Ramos (cell line): ENCODE measurements around the gene TTC36.
"Not testable (repeated sequence)": the region's sequence is repeated elsewhere in the genome, so short reads cannot be mapped to it uniquely, and the experiment has no call there.

Source experiments
- in situ Hi-C: fragments of 300-500 bp; cut with MboI; formaldehyde crosslinking; loops from one replicate; pipeline ENCODE4 v1.14.3; 2022; ENCODE audit warnings: low sequenced_read_pairs; ENCODE audit not compliant: unreplicated experiment

Gene TTC36, protein sequence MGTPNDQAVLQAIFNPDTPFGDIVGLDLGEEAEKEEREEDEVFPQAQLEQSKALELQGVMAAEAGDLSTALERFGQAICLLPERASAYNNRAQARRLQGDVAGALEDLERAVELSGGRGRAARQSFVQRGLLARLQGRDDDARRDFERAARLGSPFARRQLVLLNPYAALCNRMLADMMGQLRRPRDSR

DNA sequence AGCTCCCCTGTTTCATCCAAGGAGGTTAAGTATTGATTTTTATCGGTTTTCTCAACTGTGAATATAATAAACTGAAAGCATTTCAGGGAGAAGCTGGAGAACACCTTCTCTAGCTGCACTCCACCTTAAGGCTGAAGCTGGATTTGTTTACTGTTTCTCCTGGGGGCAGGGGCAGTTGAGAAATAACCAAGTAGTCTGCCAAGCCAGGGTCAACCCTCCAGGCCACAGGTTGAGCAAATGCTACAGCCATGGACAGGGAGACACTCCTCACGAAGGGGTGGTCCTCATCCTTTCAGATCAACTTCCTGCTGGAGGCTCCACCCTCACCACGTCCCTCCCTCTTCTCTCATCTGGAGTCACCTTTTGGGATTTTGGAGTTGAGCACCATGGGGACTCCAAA, at the start of gene TTC36:
Gene TTC36, plus strand, starts transcription at position 366 of the 400 bp plus-strand sequence. Its CDS starts 21 bp downstream, at position 387.
- in situ Hi-C loops: no loop called here

DNA sequence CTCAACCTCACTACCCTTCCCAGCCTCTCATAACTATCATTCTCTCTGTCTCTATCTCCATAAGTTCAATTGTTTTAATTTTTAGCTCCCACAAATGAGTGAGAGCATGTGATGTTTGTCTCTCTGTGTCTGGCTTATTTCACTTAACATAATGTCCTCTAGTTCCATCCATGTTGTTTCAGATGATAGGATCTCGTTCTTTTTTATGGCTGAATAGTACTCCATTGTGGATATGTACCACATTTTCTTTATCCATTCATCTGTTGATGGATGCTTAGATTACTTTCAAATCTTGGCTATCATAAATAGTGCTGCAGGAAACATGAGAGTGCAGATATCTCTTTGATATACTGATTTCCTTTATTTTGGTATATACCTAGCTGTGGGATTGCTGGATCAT, 46.0 kb upstream of the TTC36 start:
- in situ Hi-C loops: not testable (repeated sequence)

DNA sequence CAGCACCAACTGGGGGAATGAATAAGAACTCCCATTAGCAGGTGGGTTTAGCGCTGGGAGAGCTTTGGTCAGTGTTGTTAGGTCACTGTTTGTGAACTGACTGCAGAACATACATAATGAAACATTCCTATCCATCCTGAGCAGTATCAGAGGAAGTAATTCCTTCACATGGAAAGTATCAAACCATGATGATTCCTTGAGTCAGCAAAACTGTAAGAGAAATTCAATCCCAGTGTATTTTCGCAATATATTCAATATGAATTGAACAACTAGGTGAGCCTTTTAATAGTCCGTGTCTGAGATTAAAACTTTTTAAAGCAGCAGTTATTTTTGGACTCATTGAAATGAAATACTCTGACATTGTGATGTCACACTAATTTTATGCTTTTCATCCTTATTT, 42.9 kb upstream of the TTC36 start:
- in situ Hi-C loops: no loop called here

DNA sequence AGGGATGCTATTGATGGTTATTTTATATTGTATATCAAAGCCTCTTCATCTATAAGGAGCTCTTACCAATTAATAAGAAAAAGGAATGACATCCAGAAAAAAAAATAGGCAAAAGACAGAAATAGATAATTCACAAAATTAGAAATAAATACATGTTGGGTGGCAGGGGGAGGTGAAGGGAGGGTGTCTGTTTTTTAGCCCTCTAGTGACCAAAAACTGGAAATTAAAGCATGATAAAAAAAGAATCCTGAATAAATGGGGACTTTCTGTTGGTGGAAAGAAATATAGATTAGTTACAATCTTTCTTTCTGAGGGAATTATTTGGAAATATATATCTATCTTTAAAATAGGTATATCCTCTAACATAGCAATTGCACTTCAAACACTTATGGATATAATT, 42.0 kb upstream of the TTC36 start:
- in situ Hi-C loops: no loop called here

DNA sequence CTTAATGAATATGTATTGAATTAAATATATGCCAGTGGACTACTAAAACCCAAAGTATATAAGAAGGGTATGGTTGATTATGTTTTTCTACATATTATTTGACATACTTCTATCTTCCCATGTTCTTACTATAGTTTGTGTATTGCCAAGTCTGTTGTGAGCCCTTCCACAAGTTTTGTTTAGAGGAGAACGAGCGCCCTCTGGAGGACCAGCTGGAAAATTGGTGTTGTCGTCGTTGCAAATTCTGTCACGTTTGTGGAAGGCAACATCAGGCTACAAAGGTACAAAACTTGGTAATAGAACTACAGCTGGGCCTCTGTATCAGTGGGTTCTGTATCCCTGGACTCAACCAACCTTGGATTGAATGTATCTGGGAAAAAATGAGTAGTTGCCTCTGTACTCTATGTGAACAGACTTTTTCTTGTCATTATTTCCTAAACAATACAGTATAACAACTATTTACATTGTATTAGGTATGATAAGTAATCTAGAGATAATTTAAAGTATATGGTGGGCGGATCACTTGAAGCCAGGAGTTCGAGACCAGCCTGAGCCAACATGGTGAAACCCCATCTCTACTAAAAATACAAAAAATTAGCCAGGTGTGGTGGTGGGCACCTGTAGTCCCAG, 38.7 kb upstream of the TTC36 start:
- in situ Hi-C loops: no loop called here

DNA sequence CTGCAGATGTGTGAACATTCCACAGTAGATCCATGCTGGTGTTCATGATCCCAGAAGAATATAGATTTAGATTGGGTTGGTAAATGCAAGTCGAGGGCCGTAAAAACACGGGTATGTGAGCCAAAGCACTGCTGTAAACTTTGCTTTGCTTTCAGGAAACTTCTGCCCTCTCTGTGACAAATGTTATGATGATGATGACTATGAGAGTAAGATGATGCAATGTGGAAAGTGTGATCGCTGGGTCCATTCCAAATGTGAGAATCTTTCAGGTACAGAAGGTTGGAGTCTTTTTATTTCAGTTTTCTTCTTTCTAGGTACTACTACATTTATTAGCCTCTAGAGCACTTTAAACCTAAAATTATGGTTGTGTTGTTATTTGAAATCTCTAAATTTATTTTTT, 36.2 kb upstream of the TTC36 start:
- in situ Hi-C loops: loop anchor here (10.0 kb wide), 1 partner anchor 116 kb away; no protein-coding TSS in a partner anchor

DNA sequence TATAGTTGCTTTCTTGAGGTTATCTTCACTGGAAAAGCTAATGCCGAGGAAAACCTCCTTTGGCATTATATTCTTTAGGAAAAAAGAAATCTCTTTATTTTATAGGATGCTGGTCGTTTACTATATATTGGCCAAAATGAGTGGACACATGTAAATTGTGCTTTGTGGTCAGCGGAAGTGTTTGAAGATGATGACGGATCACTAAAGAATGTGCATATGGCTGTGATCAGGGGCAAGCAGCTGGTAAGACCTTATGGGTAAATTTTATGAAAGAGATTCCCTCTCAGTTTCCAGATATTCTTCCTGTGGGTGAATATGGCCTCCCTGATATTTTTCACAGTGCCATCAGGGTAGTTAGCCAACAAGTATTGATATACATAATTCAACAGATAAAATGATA, 29.4 kb upstream of the TTC36 start:
- in situ Hi-C loops: loop anchor here (10.0 kb wide), 1 partner anchor 123 kb away; no protein-coding TSS in a partner anchor

DNA sequence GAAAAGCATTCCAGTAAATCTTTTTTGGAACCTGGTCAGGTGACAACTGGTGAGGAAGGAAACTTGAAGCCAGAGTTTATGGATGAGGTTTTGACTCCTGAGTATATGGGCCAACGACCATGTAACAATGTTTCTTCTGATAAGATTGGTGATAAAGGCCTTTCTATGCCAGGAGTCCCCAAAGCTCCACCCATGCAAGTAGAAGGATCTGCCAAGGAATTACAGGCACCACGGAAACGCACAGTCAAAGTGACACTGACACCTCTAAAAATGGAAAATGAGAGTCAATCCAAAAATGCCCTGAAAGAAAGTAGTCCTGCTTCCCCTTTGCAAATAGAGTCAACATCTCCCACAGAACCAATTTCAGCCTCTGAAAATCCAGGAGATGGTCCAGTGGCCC, 24.1 kb upstream of the TTC36 start:
- in situ Hi-C loops: loop anchor here (10.0 kb wide), 1 partner anchor 308 kb away; no protein-coding TSS in a partner anchor

DNA sequence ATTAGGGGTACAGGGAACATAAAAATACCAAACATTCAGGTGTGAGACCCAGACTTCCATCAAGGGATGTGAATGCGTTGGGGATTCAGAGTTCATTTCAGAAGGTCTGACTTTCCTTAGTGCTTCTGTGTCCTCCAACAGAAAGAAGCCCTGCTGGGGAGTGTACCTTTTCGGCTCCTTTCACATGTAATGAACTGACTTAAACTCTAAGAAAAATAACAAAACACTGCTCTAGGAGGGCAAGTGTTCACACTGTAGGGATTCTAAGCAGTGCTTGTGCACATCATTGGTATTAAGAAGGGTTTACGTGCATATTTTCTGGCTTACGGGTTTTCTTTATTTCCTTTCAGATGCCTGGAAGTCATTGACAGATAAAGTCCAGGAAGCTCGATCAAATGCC, 15.7 kb upstream of the TTC36 start:
- in situ Hi-C loops: no loop called here

DNA sequence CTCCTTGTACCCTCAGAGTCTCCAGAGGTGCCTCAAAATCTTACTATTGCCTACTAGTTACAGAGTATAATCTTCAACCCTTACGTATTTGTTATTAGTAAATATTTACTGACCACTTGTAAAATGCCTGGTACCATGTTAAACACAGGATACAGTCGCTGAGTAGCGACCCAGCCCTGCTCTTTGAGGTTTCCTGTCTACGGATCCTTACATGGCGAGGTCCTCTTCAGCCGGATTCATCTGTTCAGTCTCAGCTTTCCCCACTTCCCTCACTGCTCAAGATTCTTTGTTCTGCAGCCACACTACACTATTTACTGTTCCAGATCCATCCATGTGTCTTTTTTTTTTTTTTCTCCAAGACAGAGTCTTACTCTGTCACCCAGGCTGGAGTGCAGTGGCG, 13.2 kb upstream of the TTC36 start:
- in situ Hi-C loops: no loop called here

DNA sequence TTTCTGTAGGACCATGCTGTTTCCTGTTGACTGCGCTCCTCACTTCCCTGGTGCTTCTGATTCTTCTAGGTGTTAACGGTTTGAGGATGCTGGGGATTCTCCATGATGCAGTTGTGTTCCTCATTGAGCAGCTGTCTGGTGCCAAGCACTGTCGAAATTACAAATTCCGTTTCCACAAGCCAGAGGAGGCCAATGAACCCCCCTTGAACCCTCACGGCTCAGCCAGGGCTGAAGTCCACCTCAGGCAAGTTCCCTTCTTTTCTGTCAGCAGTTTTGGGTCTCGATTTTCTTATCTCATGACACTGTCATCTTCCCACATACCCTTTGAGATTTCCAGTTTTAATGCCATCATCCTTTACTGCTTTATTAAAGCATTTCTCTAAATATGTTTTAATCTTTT, 7.7 kb upstream of the TTC36 start:
- in situ Hi-C loops: no loop called here

DNA sequence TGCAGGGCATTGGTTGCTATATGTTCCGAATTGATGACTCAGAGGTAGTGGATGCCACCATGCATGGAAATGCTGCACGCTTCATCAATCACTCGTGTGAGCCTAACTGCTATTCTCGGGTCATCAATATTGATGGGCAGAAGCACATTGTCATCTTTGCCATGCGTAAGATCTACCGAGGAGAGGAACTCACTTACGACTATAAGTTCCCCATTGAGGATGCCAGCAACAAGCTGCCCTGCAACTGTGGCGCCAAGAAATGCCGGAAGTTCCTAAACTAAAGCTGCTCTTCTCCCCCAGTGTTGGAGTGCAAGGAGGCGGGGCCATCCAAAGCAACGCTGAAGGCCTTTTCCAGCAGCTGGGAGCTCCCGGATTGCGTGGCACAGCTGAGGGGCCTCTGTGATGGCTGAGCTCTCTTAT, 5.4 kb upstream of the TTC36 start:
- in situ Hi-C loops: no loop called here

DNA sequence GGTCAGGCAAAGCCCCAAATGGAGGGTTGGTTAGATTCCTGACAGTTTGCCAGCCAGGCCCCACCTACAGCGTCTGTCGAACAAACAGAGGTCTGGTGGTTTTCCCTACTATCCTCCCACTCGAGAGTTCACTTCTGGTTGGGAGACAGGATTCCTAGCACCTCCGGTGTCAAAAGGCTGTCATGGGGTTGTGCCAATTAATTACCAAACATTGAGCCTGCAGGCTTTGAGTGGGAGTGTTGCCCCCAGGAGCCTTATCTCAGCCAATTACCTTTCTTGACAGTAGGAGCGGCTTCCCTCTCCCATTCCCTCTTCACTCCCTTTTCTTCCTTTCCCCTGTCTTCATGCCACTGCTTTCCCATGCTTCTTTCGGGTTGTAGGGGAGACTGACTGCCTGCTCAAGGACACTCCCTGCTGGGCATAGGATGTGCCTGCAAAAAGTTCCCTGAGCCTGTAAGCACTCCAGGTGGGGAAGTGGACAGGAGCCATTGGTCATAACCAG, 4.7 kb upstream of the TTC36 start:
- in situ Hi-C loops: no loop called here

DNA sequence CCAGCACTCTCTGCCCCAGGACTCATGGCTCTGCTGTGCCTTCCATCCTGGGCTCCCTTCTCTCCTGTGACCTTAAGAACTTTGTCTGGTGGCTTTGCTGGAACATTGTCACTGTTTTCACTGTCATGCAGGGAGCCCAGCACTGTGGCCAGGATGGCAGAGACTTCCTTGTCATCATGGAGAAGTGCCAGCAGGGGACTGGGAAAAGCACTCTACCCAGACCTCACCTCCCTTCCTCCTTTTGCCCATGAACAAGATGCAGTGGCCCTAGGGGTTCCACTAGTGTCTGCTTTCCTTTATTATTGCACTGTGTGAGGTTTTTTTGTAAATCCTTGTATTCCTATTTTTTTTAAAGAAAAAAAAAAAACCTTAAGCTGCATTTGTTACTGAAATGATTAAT, 2.9 kb upstream of the TTC36 start:
- in situ Hi-C loops: no loop called here

DNA sequence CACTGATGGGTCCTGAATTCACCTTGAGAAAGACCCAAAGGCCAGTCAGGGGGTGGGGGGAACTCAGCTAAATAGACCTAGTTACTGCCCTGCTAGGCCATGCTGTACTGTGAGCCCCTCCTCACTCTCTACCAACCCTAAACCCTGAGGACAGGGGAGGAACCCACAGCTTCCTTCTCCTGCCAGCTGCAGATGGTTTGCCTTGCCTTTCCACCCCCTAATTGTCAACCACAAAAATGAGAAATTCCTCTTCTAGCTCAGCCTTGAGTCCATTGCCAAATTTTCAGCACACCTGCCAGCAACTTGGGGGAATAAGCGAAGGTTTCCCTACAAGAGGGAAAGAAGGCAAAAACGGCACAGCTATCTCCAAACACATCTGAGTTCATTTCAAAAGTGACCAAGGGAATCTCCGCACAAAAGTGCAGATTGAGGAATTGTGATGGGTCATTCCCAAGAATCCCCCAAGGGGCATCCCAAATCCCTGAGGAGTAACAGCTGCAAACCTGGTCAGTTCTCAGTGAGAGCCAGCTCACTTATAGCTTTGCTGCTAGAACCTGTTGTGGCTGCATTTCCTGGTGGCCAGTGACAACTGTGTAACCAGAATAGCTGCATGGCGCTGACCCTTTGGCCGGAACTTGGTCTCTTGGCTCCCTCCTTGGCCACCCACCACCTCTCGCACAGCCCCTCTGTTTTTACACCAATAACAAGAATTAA, 2.4 kb upstream of the TTC36 start:
- in situ Hi-C loops: no loop called here

DNA sequence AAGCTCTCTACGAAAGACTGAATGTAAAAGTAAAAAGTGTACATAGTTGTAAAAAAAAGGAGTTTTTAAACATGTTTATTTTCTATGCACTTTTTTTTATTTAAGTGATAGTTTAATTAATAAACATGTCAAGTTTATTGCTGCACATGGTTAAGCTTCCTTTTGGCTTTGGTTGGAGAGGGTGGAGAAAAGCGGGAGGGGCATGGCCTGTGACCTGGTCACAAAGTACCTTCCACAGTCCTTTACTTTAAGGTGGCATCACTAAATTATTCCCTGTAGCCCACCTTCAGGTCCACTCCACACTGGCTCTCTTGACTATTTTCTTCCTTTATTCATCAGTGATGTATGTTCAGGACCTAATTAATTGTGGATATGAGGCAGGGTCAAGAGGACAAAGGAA, 586 bp upstream of the TTC36 start:
- in situ Hi-C loops: no loop called here

DNA sequence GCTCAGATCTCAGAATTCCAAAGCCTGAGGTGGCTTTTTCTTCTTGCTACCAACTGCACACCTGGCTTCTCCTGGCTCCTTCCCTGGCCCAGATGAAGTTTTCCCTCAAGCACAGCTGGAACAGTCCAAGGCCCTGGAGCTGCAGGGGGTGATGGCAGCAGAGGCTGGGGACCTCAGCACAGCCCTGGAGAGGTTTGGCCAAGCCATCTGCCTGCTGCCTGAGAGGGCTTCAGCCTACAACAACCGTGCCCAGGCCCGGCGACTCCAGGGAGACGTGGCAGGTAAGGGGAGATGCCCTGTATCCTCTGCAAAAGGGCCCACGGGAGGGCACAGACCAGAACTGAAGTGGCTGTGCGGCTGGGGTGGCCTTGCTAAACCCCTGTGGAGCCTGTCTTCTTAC, 1.2 kb downstream of the TTC36 start:
- in situ Hi-C loops: no loop called here

DNA sequence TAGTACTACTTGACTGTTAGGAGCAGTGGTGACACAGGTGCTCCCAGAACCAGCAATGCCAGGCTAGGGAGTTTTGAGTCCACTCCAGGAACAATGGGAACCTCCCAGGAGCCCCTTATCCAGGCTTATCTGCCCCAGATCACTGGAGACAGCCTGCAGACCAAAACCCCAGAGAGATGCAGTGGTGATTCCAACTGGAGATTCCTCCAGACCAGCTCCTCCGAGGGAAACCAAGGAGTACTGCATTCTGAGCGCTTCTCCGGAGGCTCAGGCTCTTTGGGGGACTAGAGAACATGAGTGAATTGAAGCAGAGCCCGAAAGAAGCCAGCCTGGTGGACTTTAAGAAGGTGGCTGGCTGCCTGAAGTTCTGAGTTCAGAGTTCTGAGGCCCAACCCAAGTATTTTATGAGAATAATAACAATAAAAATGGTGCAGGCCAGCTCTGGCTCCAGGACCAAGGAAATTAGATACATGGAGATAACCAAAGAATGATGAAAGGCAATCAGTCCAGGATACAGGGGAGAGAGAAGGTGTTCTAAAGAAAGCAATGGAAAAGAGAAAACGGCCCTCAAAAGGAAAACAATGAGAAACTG, 2.4 kb downstream of the TTC36 start:
- in situ Hi-C loops: no loop called here

DNA sequence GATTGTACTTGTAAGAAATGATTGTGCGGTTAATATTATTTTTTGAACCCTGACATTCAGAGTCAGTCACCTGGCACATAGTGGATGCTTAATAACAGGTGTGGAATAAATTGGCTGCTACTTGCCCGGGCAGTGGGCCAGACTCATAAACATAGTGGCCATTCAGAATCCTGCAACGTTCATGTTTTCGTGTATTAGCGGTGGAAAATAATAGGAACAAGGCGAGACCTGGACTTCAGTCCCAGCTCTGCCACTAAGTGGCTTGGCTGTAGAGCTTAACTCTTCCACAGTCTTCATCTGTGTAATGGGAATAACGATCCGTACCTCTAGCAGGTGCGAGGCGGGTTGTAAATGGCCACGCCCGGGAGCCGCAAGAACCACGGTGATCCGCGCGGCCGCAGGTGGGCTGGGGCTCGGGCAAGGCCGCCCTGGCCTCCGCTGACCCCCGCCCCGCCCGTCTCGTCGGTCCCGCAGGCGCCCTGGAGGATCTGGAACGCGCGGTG, 3.0 kb downstream of the TTC36 start:
- in situ Hi-C loops: no loop called here

DNA sequence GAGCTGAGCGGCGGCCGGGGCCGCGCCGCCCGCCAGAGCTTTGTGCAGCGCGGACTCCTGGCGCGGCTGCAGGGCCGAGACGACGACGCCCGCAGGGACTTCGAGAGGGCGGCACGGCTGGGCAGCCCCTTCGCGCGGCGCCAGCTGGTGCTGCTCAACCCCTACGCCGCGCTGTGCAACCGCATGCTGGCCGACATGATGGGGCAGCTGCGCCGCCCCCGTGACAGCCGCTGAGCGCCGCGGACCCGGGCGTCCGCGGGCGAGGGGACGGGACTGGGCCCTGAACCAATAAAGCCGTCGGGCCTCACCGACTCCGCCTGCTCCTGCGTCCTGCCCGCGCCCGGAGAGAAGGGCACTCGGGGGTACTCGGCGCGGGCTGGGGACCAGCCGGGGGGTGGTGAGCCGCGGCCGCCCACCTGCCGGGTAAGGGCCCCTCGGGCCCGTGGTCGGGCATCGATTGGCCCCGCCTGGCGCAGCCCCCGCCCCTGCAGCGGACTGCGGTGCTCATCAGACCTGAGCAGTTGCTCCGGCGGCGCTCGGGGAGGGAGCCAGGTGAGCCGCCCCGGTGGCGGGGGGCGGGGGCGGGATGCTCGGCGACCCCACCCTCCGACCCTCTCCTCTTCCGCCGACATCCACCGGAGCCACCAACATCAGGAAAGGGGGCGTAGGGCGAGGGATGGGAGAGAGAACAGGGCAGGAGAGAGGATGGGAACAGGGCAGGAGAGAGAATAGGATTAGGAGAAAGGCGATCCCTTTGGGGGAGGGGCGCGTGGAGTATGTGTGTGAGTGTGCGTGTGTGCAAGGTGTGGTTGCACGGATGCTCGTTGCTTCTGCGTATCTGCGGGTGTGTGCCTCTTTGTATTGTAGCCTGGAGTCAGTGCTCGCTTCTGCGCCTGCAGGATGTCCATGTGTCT, 3.7 kb downstream of the TTC36 start, which contains the start of gene TMEM25:
Gene TMEM25, plus strand, starts transcription at position 510 of the 914 bp plus-strand sequence. CDS start 610 bp downstream, outside the sequence.
- in situ Hi-C loops: no loop called here
